Lower leg skin (tissue), 3 donors: Measurements from ENCODE around the gene PTPRN.

Experiments used
- CTCF ChIP-seq, 3 donors: fragments of 450-650 bp; IDR thresholded peaks; one replicate each; pipeline ENCODE4 v1.5.1; 2016; ENCODE audit warnings: antibody characterized with exemption in 3 of 3, mild to moderate bottlenecking in 3 of 3, moderate library complexity in 2 of 3
- POLR2A ChIP-seq, 2 donors: fragments of 450-650 bp; IDR thresholded peaks; one replicate each; pipeline ENCODE4 v1.6.1; 2016 to 2017; ENCODE audit warnings: antibody characterized with exemption in 2 of 2, mild to moderate bottlenecking in 1 of 2, moderate library complexity in 1 of 2

GRCh38 chr2:219323434-219323833 is 14.2 kb upstream of the PTPRN start:
- TF ChIP-seq CTCF (IDR thresholded peaks at IDR 0.05) = no peak
- TF ChIP-seq POLR2A (IDR thresholded peaks at IDR 0.05) = no peak
